ENCODE data around the gene PTK7.

DNA sequence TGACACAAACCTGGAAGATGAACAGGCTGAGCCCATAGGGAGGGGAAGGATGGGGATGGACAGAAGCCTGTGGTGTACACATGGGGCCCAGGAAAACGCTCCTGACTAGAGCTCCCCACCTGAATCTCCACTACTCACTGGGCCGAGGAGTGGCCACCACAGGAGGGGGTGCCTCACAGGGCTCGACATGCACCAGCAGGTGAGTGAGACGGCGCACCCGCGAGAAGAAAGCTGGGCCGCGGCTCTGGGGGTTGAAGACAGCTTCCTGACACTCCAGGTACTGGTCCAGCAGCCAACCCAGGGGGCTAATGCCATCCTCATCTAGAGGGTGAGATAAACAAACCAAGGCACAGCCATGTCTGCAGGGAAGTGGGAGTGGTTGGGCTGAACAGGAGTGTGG, 32.8 kb upstream of the PTK7 start:
- TF ChIP-seq, protein P1, sequence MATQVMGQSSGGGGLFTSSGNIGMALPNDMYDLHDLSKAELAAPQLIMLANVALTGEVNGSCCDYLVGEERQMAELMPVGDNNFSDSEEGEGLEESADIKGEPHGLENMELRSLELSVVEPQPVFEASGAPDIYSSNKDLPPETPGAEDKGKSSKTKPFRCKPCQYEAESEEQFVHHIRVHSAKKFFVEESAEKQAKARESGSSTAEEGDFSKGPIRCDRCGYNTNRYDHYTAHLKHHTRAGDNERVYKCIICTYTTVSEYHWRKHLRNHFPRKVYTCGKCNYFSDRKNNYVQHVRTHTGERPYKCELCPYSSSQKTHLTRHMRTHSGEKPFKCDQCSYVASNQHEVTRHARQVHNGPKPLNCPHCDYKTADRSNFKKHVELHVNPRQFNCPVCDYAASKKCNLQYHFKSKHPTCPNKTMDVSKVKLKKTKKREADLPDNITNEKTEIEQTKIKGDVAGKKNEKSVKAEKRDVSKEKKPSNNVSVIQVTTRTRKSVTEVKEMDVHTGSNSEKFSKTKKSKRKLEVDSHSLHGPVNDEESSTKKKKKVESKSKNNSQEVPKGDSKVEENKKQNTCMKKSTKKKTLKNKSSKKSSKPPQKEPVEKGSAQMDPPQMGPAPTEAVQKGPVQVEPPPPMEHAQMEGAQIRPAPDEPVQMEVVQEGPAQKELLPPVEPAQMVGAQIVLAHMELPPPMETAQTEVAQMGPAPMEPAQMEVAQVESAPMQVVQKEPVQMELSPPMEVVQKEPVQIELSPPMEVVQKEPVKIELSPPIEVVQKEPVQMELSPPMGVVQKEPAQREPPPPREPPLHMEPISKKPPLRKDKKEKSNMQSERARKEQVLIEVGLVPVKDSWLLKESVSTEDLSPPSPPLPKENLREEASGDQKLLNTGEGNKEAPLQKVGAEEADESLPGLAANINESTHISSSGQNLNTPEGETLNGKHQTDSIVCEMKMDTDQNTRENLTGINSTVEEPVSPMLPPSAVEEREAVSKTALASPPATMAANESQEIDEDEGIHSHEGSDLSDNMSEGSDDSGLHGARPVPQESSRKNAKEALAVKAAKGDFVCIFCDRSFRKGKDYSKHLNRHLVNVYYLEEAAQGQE (IDR thresholded peaks at IDR 0.05; ENCODE audit: low read depth) = no peak
- no peak for TF ChIP-seq RAD21 (IDR thresholded peaks at IDR 0.05; ENCODE audit: low read depth)
- TF ChIP-seq EP300 (IDR thresholded peaks at IDR 0.05; ENCODE audit: borderline replicate concordance) = no peak
- no peak for TF ChIP-seq CEBPB (IDR thresholded peaks at IDR 0.05)
- TF ChIP-seq FOXM1 (IDR thresholded peaks at IDR 0.05; ENCODE audit: borderline replicate concordance, low read depth) = no peak
- no peak for TF ChIP-seq EGR1 (IDR thresholded peaks at IDR 0.05)
- TF ChIP-seq TAF1 (IDR thresholded peaks at IDR 0.05; ENCODE audit: low read depth) = no peak
- TF ChIP-seq TCF12 (IDR thresholded peaks at IDR 0.05; ENCODE audit: low read depth) = no peak
- no peak for TF ChIP-seq YY1 (IDR thresholded peaks at IDR 0.05; ENCODE audit: low read depth)
- no peak for TF ChIP-seq ZBTB7A (IDR thresholded peaks at IDR 0.05; ENCODE audit: low read depth)
- no peak for TF ChIP-seq NFIC (IDR thresholded peaks at IDR 0.05)
- TF ChIP-seq, protein P2, sequence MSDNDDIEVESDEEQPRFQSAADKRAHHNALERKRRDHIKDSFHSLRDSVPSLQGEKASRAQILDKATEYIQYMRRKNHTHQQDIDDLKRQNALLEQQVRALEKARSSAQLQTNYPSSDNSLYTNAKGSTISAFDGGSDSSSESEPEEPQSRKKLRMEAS (IDR thresholded peaks at IDR 0.05) = no peak

Measured in Ishikawa (cell line).